GM12872 (cell line): ENCODE results near the gene SIDT2.
A peak's percentile ranks its signal among the peaks of the same experiment; 100 is the strongest.

Experiments used
- TF ChIP-seq, protein P1 (sequence below): IDR thresholded peaks from 3 replicates; pipeline ENCODE4 v1.5.1; 2011; ENCODE audit warnings: low read depth, mild to moderate bottlenecking, low read length, moderate library complexity; ENCODE audit not compliant: insufficient read depth

SIDT2 gene

DNA sequence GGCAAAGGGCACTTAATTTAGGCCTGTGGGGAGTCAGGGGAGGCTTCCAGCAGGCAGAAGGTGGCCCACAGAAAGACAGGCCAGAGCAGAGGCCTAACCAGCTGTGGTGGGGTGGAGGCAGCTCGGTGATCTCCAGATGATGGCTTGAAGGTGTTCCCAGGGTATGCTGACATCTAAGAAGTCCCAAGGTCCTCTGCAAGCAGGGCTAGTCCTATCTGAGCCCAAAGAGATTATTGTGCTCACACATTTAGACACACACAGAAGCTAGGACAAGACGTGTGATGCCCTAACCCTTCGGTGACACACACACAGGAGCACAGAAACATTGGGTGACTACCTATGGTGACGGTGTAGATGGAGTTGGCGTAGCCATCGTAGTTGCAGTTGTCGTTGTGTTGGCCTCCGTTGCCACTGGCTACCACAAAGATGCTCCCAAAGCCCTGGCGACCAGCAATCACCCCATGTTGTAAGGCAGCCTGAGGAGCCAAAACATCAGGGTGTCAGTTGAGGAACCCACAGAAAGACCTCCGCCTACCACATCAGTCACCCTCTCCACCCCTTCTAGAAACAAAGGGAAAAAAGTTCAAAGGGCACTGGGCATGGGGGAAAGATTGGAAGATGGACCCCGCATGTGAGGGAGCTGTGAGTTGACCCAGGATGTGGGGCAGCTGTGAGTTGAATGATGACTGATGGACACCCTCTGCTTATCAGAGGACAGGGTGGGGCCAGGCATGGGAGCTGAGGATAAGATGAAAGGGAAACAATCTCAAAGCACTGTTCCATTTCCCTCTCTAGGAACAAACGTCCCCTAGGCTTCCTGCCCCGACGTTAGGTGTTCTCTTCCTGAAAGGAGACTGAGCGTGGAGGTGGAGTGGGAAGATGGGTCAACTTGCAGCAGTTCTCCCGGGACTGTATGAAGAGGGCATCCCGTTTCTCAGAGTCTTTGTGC is 45.5 kb downstream of the SIDT2 start:
- TF ChIP-seq, protein P1, sequence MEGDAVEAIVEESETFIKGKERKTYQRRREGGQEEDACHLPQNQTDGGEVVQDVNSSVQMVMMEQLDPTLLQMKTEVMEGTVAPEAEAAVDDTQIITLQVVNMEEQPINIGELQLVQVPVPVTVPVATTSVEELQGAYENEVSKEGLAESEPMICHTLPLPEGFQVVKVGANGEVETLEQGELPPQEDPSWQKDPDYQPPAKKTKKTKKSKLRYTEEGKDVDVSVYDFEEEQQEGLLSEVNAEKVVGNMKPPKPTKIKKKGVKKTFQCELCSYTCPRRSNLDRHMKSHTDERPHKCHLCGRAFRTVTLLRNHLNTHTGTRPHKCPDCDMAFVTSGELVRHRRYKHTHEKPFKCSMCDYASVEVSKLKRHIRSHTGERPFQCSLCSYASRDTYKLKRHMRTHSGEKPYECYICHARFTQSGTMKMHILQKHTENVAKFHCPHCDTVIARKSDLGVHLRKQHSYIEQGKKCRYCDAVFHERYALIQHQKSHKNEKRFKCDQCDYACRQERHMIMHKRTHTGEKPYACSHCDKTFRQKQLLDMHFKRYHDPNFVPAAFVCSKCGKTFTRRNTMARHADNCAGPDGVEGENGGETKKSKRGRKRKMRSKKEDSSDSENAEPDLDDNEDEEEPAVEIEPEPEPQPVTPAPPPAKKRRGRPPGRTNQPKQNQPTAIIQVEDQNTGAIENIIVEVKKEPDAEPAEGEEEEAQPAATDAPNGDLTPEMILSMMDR: no peak

- TF ChIP-seq, protein P1: no peak
Measured at GRCh38 chr11:117225553-117226170, 47.1 kb downstream of the SIDT2 start.

GRCh38 chr11:117226388-117227385 is 48.1 kb downstream of the SIDT2 start:
- TF ChIP-seq, protein P1: peak; percentile 85

DNA sequence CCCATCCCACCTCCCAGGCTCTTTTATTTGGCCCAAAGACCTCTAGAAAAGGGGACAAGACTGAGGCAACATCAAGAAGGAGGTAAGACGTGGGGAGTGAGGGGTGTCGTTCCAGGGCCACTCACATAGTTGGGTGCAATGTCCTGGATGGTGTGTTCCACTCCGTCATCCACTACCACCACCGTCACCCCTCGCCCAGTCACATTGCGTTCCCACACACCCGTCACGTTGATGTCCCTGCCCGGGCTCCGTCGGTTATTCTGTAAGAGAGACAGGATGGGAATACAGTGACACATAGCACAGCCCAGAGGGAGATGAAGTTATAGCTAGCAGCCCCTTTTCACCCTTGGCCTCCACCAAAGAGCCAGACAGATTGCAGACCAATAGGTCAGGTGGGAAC is 49.5 kb downstream of the SIDT2 start:
- TF ChIP-seq, protein P1: no peak

DNA sequence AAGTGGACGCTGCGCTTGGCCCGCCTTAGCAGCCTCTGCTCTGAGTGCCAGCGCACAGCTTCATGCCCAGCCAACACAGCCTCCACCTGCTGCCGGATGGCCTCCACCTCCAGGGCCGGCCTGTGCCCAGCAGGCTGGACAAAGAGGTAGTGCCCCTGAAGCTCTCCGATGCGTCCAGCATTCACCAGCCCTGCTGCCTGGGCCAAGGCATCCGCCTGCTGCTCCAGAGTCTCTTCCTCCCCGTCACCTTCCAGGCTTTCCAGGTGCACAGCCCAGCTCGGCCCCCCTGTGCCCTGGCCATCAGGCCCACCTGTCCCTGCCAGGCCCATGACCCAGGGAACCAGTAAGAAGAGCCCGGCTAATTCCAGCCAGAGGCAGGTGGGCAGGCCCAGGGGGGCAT is 50.9 kb downstream of the SIDT2 start:
- TF ChIP-seq, protein P1: no peak

- TF ChIP-seq, protein P1: no peak
Measured at GRCh38 chr11:117229931-117230285, 51.4 kb downstream of the SIDT2 start.
